ENCODE measurements around the gene CHST12.

The CHST12 gene

GRCh38 chr7:2477447-2478398 lies 74.3 kb downstream of the CHST12 start:
- DNase-seq (ENCODE audit: low read depth in 1 of 2, low spot score in 1 of 2), result peak; percentile 8 to 18

GRCh38 chr7:2478399-2478785 lies 75.0 kb downstream of the CHST12 start:
- DNase-seq (ENCODE audit: low read depth in 1 of 2, low spot score in 1 of 2), result no peak

- no peak for DNase-seq (ENCODE audit: low read depth in 1 of 2, low spot score in 1 of 2)
Measured at GRCh38 chr7:2478800-2479199, 75.4 kb downstream of the CHST12 start.

DNA sequence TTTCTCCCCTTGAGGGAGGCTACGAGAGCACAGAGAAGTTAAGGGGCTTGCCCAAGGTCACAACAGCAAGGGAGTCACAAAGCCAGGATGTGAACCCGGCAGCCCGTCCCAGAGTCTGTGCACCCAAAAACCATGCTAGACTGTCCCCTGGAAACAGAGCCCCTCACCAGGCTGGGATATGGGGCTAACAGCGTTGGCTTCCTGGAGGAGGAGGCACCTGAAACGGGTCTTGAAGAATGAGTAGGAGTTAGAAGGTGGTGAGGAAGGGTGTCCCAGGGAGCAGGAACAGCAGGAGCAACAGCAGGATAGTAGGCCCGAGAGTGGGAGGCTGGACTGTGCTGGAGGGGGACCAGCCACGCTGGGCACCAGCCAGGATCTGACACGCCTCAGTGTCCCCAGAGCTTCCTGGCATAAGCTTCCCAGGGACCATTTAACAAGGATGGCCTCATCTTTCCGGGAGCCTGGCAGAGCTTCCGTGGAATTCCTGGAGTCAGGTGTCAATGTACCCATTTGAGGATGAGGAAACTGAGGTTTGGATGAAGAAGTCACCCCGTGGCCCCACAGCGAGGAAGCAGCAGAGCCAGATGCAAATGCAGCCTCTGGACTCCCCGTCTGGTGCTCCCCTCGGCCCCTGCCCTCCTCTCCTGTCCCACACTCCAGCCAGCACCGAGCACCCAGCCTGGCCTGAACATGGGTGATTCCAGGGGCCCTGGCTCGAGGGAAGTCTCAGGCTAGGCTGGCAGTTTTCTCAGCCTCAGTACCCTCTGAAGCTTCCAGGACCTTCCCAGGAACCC lies 76.1 kb downstream of the CHST12 start:
- no peak for DNase-seq (ENCODE audit: low read depth in 1 of 2, low spot score in 1 of 2)

- DNase-seq (ENCODE audit: low read depth in 1 of 2, low spot score in 1 of 2), result no peak
Measured at GRCh38 chr7:2480070-2480408, 76.6 kb downstream of the CHST12 start.

- DNase-seq (ENCODE audit: low read depth in 1 of 2, low spot score in 1 of 2), result no peak
Measured at GRCh38 chr7:2481195-2481594, 77.8 kb downstream of the CHST12 start.

- no peak for DNase-seq (ENCODE audit: low read depth in 1 of 2, low spot score in 1 of 2)
Measured at GRCh38 chr7:2482725-2483451, 79.5 kb downstream of the CHST12 start.

DNA sequence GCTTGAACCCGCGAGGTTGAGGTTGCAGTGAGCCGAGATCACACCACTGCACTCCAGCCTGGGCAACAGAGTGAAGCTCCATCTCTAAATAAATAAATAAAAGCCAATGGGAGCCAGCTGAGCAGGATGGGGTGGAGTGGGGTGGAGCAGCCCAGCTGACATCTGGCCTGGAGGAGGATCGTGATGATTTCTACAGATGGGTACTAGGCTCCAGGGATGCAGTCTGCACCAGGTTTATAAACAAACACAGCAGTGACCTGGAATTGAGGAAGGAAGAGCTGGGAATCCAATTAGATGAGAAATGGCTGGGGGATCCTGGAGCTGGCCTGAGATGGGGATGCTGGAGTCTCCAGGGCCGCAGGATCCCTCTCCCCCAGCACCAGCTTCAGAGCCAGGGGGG lies 80.1 kb downstream of the CHST12 start:
- DNase-seq (ENCODE audit: low read depth in 1 of 2, low spot score in 1 of 2), result no peak

DNA sequence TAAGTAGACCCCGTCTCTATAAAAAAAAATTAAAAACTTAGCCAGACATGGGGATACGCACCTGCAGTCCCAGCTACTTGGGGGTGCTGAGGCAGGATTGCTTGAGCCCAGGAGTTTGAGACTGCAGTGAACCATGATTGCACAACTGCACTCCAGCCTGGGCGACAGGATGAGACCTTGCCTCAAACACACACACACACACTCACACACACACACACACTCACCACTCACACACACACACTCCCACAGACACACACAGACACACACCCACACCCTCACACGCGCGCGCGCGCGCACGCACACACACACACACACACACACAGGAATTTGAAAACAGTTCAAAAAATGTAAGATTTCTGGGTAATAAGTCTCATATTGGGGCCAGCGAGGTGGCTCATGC lies 81.5 kb downstream of the CHST12 start:
- DNase-seq (ENCODE audit: low read depth in 1 of 2, low spot score in 1 of 2), result no peak

DNA sequence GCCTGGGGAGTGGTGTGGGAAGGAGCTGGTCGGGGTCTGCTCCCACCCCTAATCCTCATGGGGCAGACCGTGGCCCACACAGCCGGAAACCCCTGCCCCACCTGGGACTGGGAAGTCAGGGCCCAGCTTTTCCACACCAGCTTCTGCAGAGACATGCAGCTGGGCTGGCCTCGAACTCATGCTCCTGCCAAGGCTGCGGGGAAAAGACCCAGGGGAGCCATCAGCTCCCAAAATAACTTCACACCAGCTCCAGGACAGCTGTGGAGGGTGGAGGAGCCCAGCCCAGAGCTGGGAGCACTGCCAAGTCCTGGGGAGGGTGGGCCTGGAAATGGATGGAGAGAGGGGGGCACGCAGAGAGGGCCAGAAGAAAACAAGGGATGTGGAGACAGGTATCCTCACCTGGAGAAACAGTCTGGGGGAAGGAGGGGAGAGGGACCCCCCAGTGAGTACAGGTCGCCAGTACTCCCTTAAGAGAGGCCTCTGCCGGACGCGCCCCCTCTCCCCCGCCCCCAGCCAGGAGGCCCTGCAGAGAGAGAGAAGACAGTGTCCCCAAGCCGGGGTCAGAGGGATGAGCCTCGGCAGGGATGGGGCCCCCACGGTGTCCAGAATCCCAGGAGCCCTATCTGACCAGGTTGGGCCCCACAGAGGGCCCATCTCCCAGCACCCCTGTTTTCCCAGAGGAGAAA lies 84.3 kb downstream of the CHST12 start:
- DNase-seq (ENCODE audit: low read depth in 1 of 2, low spot score in 1 of 2), result no peak

- no peak for DNase-seq (ENCODE audit: low read depth in 1 of 2, low spot score in 1 of 2)
Measured at GRCh38 chr7:2488272-2488645, 84.8 kb downstream of the CHST12 start.

DNA sequence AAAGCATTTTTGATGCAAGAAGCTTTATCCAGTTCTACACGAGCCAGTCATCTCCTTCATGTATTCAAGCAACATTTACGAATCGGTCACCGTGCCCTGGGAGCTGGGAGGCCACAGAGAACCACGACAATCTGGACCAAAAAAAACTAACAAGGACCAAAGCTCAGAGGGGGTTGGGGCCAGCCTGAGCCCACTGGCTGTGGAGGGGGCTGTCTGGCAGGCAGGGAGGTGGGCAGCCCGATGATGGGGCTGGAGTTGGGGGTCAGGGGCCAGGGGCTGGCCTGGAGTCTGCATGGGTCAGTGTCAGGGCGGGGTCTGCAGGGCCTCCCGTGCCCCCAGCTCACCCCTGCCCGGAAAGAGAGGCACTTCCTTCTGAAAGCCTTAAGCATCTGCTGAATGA lies 85.3 kb downstream of the CHST12 start:
- no peak for DNase-seq (ENCODE audit: low read depth in 1 of 2, low spot score in 1 of 2)

GRCh38 chr7:2490181-2490651 lies 86.8 kb downstream of the CHST12 start:
- no peak for DNase-seq (ENCODE audit: low read depth in 1 of 2, low spot score in 1 of 2)

GRCh38 chr7:2492038-2492437 lies 88.6 kb downstream of the CHST12 start:
- DNase-seq (ENCODE audit: low read depth in 1 of 2, low spot score in 1 of 2), result no peak

DNA sequence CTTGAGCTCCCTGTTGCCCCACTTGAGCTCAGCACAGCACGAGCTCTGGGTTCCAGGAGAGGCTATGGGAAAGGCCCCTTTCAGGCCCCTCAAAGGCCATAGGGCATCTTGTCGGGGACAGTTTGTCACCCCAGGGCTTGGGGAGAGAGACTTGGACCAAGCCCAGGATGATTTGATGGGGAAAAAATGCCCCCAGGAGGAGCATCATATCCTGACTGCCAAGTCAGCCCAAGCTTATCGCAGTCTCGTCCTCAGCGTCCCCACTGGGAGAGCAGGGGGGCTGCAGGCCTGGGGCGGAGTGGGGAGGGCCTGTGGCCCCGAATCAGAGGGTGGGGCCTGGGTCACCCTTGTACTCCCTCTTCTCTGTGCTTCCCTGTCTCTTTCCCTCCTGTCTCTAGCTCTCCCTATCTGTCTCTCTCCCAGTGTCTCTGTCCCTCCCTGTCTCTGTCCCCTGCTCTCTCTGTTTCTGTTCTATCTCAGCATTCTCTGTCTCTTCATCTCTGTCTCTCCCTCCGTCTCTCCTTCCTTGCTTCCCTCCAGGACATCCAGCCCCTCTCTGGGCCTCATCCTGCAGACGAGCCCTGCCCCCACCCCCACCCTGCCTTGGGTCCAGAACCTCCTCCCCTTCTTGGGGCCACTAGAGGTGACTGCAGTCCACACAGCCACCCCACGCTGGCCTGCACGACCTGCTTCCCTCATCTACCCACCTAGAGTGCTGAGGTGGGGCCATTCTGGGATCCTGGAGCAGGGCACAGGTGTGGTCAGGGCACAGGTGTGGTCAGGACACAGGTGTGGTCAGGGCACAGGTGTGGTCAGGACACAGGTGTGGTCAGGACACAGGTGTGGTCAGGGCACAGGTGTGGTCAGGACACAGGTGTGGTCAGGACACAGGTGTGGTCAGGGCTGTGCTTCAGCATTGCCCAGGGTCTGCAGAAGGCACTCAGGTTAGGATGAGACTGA lies 90.1 kb downstream of the CHST12 start:
- no peak for DNase-seq (ENCODE audit: low read depth in 1 of 2, low spot score in 1 of 2)

DNA sequence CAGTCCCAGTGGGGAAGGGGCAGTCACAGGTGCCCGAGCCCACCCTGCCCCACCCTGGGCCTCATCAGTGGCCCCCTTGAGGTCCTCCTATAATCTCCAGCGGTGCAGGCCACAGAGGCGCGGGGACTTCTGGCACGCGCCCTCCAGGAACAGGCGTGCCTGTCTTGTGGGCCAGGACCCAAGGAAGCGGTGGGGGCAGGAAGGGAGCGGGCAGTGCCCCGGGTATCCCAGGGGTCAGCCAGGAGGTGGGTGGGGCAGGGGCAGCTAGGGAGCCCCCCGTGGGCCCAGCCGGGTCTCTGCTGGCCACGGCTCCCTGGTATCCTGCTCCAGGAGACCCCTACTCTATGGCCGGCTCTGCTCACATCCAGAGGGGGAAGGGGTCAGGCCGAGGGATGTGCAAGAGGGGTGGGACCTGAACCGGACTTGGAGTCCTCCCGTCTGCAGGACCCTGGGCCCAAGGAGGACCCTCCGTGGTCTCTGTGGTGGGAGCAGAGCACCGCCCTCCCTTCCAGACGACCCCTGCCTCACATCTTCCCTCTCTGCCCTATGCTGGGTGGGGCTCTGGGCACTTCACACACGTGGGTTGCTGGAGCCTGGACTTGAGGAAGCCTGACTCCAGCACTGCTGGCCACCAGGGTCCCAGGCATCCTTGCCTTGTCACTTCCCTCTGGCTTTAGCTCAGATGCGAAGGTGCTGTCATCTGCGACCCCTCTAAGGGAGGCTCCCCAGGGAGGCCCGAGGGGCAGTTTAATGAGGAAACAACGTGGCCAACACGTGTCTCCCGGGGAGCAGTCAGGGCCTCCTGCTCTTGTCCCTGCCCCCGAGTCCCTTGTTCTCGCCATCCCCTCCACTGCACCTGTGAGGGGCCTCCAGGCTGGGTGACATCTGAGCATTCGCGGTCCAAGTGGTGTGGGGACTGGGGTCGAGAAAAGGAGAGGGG lies 91.0 kb downstream of the CHST12 start:
- DNase-seq (ENCODE audit: low read depth in 1 of 2, low spot score in 1 of 2), result no peak

DNA sequence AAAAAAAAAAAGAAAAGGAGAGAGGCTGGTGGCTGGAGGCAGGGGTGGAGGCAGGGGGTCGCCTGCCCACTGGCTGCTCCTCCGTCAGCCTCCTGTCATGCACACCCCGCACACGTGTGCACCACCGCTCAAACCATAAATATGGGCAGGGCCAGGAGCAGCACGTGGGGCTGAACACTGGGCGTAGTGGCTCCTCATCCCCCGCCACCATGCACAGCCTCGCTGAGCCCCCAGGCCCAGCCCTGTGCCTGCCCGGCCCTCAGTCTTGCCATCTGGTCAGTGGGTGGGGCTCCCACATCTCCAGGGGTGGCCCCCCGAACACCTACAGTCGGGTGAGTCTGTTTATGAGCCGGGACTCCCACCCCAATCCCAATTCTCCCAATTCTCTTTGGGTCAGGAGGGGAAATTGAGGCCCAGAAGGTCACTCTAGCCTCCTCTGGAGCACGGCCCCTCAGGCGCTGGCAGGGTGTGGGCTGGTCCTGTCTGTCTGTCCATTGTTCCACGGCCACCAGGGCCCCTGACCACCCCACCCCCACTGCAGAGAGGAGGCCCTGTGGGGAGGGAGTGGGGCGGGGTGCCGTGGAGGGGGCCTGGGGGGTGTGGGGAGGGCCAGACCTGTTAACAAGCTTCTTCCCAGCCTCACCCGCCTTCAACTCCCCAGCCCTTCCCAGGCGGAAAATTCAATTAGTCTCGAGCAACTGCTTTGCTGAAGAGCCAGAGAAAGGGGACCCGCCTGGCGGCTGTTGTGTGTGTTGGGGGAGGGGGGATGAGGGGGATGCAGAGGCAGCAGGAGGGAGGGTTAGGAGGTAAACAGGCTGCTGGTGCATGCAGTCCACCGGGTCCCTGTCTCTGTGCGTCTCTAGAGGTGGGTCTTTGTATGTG lies 92.2 kb downstream of the CHST12 start:
- DNase-seq (ENCODE audit: low read depth in 1 of 2, low spot score in 1 of 2), result no peak

GRCh38 chr7:2496375-2496774 lies 93.0 kb downstream of the CHST12 start:
- no peak for DNase-seq (ENCODE audit: low read depth in 1 of 2, low spot score in 1 of 2)

All from activated CD4-positive, alpha-beta T cell treated with anti-CD3 and anti-CD28 coated beads, Interleukin-2, amount 50 U/mL, for 24 hours (primary cell).